Suprapubic skin (tissue), 4 donors: ENCODE measurements around the gene DHDH. TPM values are rescaled to one million over a fixed set of nuclear protein-coding genes. Genes with fewer than 3 reads are reported as not detected.

Experiments used
- DNase-seq, 2 donors: peaks; one replicate each; pipeline ENCODE4 v3.0.0-alpha.2; 2019; ENCODE audit warnings: low spot score in 2 of 2
- H3K27ac ChIP-seq: fragments of 200-600 bp; sonication (generic); one replicate; pipeline ENCODE4 v1.5.1; 2019
- H3K27me3 ChIP-seq: fragments of 200-600 bp; sonication (generic); one replicate; pipeline ENCODE4 v1.5.1; 2019
- H3K36me3 ChIP-seq: fragments of 200-600 bp; sonication (generic); one replicate; pipeline ENCODE4 v1.5.1; 2019
- H3K4me1 ChIP-seq: fragments of 200-600 bp; sonication (generic); one replicate; pipeline ENCODE4 v1.5.1; 2019
- H3K4me3 ChIP-seq: fragments of 200-600 bp; sonication (generic); one replicate; pipeline ENCODE4 v1.5.1; 2019; ENCODE audit warnings: mild to moderate bottlenecking
- H3K9me3 ChIP-seq: fragments of 200-600 bp; sonication (generic); one replicate; pipeline ENCODE4 v1.5.1; 2019
- EP300 ChIP-seq: sonication (generic); formaldehyde crosslinking; IDR thresholded peaks from one replicate; pipeline ENCODE4 v1.6.1; 2017; ENCODE audit warnings: antibody characterized with exemption
- POLR2A ChIP-seq, 2 donors: fragments of 450-650 bp; IDR thresholded peaks; one replicate each; pipeline ENCODE4 v1.6.1; 2017; ENCODE audit warnings: antibody characterized with exemption in 2 of 2, mild to moderate bottlenecking in 2 of 2, moderate library complexity in 2 of 2
- POLR2AphosphoS5 ChIP-seq, 3 donors: sonication (generic); formaldehyde crosslinking; IDR thresholded peaks; one replicate each; pipeline ENCODE4 v1.6.1; 2017; ENCODE audit warnings: antibody characterized with exemption in 3 of 3
- WGBS: methylation state at CpG from one replicate; pipeline ENCODE4 v1.1.5; 2018; 5-methylcytosine and 5-hydroxymethylcytosine counted together
- total RNA-seq, 4 donors: library from RNA; depleted of rRNA; stranded (reverse); fragments of >200 nt; gene quantifications; one replicate each; pipeline ENCODE4 v1.1.0, GENCODE V29; 2016
- TF ChIP-seq, protein P1 (sequence below), 2 donors: fragments of 200-600 bp in 1 of 2; fragments of 450-650 bp in 1 of 2; sonication (generic) in 1 of 2; IDR thresholded peaks; one replicate each; pipeline ENCODE4 v1.5.1; 2016 to 2019; ENCODE audit warnings: antibody characterized with exemption in 2 of 2, mild to moderate bottlenecking in 1 of 2, moderate library complexity in 1 of 2

DHDH gene
- total RNA-seq, 4 donors from 2014 or later = 0.59 TPM; not detected in 3

DNA sequence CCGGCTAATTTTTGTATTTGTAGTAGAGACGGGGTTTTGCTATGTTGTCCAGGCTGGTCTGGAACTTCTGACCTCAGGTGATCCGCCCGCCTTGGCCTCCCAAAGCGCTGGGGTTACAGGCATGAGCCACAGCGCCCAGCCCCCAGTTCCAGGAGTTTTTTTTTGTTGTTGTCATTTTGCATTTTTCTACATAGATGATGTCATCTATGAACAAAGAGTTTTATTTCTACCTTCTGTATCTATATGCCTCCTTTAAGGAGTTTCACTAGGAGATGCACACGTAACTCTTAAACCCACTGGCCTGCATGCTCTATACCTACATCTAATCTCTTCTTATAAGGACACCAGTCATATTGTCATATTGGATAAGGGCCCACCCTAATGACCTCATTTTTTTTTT, 4.8 kb downstream of the DHDH start:
- 84% methylated on average over 7 of the region's 7 CpGs for WGBS
- Histone ChIP-seq H3K9me3 (no peaks in the 10 kb centered on the region), H3K36me3 (no peaks in the 10 kb centered on the region), H3K4me1 (peaks cover 7% of the 10 kb centered on the region), H3K27me3 (no peaks in the 10 kb centered on the region), H3K27ac (no peak overlapping the region), H3K4me3 (no peak overlapping the region)
- TF ChIP-seq EP300 (no peak), POLR2A (IDR thresholded peaks at IDR 0.05) (no peak), POLR2AphosphoS5 (IDR thresholded peaks at IDR 0.05) (no peak)
- TF ChIP-seq, protein P1, sequence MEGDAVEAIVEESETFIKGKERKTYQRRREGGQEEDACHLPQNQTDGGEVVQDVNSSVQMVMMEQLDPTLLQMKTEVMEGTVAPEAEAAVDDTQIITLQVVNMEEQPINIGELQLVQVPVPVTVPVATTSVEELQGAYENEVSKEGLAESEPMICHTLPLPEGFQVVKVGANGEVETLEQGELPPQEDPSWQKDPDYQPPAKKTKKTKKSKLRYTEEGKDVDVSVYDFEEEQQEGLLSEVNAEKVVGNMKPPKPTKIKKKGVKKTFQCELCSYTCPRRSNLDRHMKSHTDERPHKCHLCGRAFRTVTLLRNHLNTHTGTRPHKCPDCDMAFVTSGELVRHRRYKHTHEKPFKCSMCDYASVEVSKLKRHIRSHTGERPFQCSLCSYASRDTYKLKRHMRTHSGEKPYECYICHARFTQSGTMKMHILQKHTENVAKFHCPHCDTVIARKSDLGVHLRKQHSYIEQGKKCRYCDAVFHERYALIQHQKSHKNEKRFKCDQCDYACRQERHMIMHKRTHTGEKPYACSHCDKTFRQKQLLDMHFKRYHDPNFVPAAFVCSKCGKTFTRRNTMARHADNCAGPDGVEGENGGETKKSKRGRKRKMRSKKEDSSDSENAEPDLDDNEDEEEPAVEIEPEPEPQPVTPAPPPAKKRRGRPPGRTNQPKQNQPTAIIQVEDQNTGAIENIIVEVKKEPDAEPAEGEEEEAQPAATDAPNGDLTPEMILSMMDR (IDR thresholded peaks at IDR 0.05) = no peak
- no peak for DNase-seq

DNA sequence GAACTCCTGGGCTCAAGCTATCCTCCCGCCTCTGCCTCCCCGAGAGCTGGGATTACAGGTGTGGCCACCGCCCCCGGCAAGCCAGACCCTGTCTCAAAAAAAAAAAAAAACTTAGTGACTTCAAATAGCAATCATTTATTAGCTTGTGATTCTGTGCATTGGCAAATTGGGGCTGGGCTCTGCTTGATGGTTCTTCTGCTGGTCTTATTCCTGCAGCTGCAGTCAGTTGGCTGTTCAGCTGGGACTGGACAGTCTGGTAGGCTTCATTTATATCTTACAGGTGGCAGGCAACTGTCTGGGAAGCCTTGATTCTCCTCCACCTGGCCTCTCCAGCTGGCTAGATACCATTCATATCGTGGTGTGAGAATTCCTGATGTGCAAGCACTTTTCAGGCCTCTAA, 7.4 kb downstream of the DHDH start:
- H3K27me3 ChIP-seq = no peaks in the 10 kb centered on the region
- DNase-seq = no peak
- TF ChIP-seq EP300 (no peak), POLR2A (IDR thresholded peaks at IDR 0.05) (no peak), POLR2AphosphoS5 (IDR thresholded peaks at IDR 0.05) (no peak)
- TF ChIP-seq, protein P1 (IDR thresholded peaks at IDR 0.05) = no peak
- H3K27ac ChIP-seq = no peak overlapping the region
- no peaks in the 10 kb centered on the region for H3K36me3 ChIP-seq
- 99% methylated on average over 5 of the region's 5 CpGs for WGBS
- no peak overlapping the region for H3K4me3 ChIP-seq
- H3K4me1 ChIP-seq = no peaks in the 10 kb centered on the region
- no peaks in the 10 kb centered on the region for H3K9me3 ChIP-seq

DNA sequence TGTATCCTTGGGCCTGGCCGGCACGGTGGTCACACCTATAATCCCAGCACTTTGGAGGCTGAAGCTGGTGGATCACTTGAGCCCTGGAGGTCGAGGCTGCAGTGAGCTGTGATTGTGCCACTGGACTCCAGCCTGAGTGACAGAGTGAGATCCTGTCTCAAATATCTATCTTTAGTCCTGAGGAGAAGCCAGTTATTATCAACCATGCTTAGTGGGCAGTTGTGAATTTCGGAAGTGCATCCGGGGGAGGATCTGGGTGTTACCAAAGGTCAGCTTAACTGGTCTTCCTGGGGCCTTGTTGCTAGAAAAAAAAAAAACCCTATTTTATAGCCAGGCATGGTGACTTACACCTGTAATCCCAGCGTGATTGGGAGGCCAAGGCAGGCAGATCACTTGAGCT, 9.6 kb downstream of the DHDH start:
- H3K9me3 ChIP-seq = no peaks in the 10 kb centered on the region
- no peaks in the 10 kb centered on the region for H3K4me1 ChIP-seq
- H3K4me3 ChIP-seq = no peak overlapping the region
- no peaks in the 10 kb centered on the region for H3K36me3 ChIP-seq
- DNase-seq = no peak
- H3K27me3 ChIP-seq = no peaks in the 10 kb centered on the region
- WGBS = 87% methylated on average over 6 of the region's 6 CpGs
- no peak overlapping the region for H3K27ac ChIP-seq
- no peak for TF ChIP-seq POLR2A (IDR thresholded peaks at IDR 0.05)

DNA sequence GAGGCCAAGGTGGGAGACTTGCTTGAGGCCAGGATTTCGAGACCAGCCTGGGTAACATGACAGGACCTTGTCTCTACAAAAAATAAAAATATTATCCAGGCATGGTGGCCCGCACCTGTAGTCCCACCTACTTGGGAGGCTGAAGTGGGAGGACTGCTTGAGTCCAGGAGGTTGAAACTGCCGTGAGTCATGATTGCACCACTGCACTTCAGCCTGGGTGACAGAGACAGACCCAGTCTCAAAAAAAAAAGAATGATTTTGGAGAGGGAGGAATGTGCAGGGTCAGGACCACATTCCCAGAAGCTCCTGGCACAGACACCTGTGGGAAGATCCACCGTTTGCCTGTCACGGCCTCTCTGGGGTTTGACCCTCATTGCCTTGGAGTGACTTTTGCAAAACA, 11.9 kb downstream of the DHDH start:
- H3K4me3 ChIP-seq = no peak overlapping the region
- no peak for DNase-seq
- no peaks in the 10 kb centered on the region for H3K4me1 ChIP-seq
- TF ChIP-seq POLR2A (IDR thresholded peaks at IDR 0.05) (no peak), EP300 (no peak), POLR2AphosphoS5 (IDR thresholded peaks at IDR 0.05) (no peak)
- TF ChIP-seq, protein P1 (IDR thresholded peaks at IDR 0.05) = no peak
- no peaks in the 10 kb centered on the region for H3K27me3 ChIP-seq
- no peaks in the 10 kb centered on the region for H3K36me3 ChIP-seq
- 72% methylated on average over 5 of the region's 5 CpGs for WGBS
- no peak overlapping the region for H3K27ac ChIP-seq
- H3K9me3 ChIP-seq = no peaks in the 10 kb centered on the region

- Histone ChIP-seq H3K27ac (no peak overlapping the region), H3K27me3 (no peaks in the 10 kb centered on the region), H3K36me3 (no peaks in the 10 kb centered on the region), H3K4me1 (no peaks in the 10 kb centered on the region), H3K4me3 (no peak overlapping the region), H3K9me3 (no peaks in the 10 kb centered on the region)
- TF ChIP-seq, protein P1 (IDR thresholded peaks at IDR 0.05) = no peak
- TF ChIP-seq POLR2AphosphoS5 (IDR thresholded peaks at IDR 0.05) = no peak
- TF ChIP-seq POLR2A (IDR thresholded peaks at IDR 0.05) = no peak
- TF ChIP-seq EP300 = no peak
- WGBS = 79% methylated on average over 2 of the region's 2 CpGs
- no peak for DNase-seq
Measured at GRCh38 chr19:48945817-48946216, 12.3 kb downstream of the DHDH start.
